GM19193 (cell line): ENCODE data around the gene USP3.

Source experiments
- POLR2A ChIP-seq: IDR thresholded peaks from 4 replicates; pipeline ENCODE4 v1.6.1; 2011; ENCODE audit not compliant: insufficient read depth, insufficient read length; ENCODE audit errors: extremely low read depth

The USP3 gene

GRCh38 chr15:63628123-63628822 lies 123.9 kb downstream of the USP3 start:
- no peak for TF ChIP-seq POLR2A

- no peak for TF ChIP-seq POLR2A
Observed at GRCh38 chr15:63630036-63630751, 125.8 kb downstream of the USP3 start.

GRCh38 chr15:63633312-63633711 lies 128.9 kb downstream of the USP3 start:
- TF ChIP-seq POLR2A, result no peak

GRCh38 chr15:63634154-63634553 lies 129.8 kb downstream of the USP3 start:
- no peak for TF ChIP-seq POLR2A

GRCh38 chr15:63636518-63637061 lies 132.2 kb downstream of the USP3 start:
- no peak for TF ChIP-seq POLR2A

- no peak for TF ChIP-seq POLR2A
Observed at GRCh38 chr15:63638839-63639238, 134.4 kb downstream of the USP3 start.

- no peak for TF ChIP-seq POLR2A
Observed at GRCh38 chr15:63640146-63640545, 135.8 kb downstream of the USP3 start.
